Panc1 (cell line): ENCODE results near the gene YIPF5. TPM values are rescaled to one million over a fixed set of nuclear protein-coding genes. Genes with fewer than 3 reads are reported as not detected.

Experiments
- ATAC-seq: fragments of 200-7000 bp; cut with Tn5 transposase; 2 replicates; pipeline ENCODE4 v1.9.1; 2020; ENCODE audit warnings: mild to moderate bottlenecking, moderate library complexity
- BruUV-seq: library from RNA; stranded (reverse); fragments of 400-500 nt; replicated peaks from 2 replicates; lab custom pipeline; 2021; lab: Mats Ljungman, UMichigan
- CTCF ChIA-PET: fragments of 300-600 bp; sonication (Branson Sonifier 250); formaldehyde crosslinking; loops from one replicate; lab custom pipeline; 2022; ENCODE audit warnings: antibody characterized with exemption; lab: Charles Lee
- POLR2A ChIA-PET: fragments of 300-600 bp; sonication (Branson Sonifier 250); formaldehyde crosslinking; loops from one replicate; lab custom pipeline; 2022; ENCODE audit warnings: antibody characterized with exemption; lab: Charles Lee
- DNase-seq: peaks from one replicate; pipeline ENCODE4 v3.0.0-alpha.2; 2010; ENCODE audit warnings: low read depth, low spot score
- H3K27ac ChIP-seq: 2 replicates; pipeline ENCODE4 v1.5.1; 2011; ENCODE audit warnings: mild to moderate bottlenecking, low read length, inconsistent platforms
- H3K27me3 ChIP-seq: fragments of 200-500 bp; sonication (Bioruptor generic); 2 replicates; pipeline ENCODE4 v1.6.0; 2014; ENCODE audit warnings: low read length, inconsistent platforms; ENCODE audit not compliant: control insufficient read depth, insufficient read depth
- H3K36me3 ChIP-seq: fragments of 200-500 bp; sonication (Bioruptor generic); 2 replicates; pipeline ENCODE4 v1.5.1; 2014; ENCODE audit warnings: inconsistent platforms, mild to moderate bottlenecking, low read length, moderate library complexity; ENCODE audit not compliant: control insufficient read depth, insufficient read depth
- H3K4me1 ChIP-seq: 2 replicates; pipeline ENCODE4 v1.5.1; 2011; ENCODE audit warnings: inconsistent platforms, mild to moderate bottlenecking, low read length, moderate library complexity; ENCODE audit not compliant: control insufficient read depth, insufficient read depth
- H3K4me3 ChIP-seq, 2 experiments: 2 replicates each; pipeline ENCODE4 v1.5.1; 2011 to 2012; ENCODE audit warnings: low read depth in 2 of 2, low read length in 2 of 2, mild to moderate bottlenecking in 2 of 2, inconsistent platforms in 1 of 2, moderate library complexity in 1 of 2
- H3K9me3 ChIP-seq: fragments of 200-500 bp; sonication (Bioruptor generic); 2 replicates; pipeline ENCODE4 v1.5.1; 2014; ENCODE audit warnings: low read depth, mild to moderate bottlenecking, inconsistent platforms, low read length, moderate library complexity; ENCODE audit not compliant: control insufficient read depth, insufficient read depth
- POLR2AphosphoS5 ChIP-seq: IDR thresholded peaks from 2 replicates; pipeline ENCODE4 v1.6.1; 2012; ENCODE audit warnings: mild to moderate bottlenecking, low read depth, low read length, moderate library complexity
- SIN3A ChIP-seq: IDR thresholded peaks from 2 replicates; pipeline ENCODE4 v1.6.1; 2012; ENCODE audit warnings: low read depth, mild to moderate bottlenecking, low read length, moderate library complexity, borderline replicate concordance; ENCODE audit not compliant: insufficient read depth
- TCF7L2 ChIP-seq: IDR thresholded peaks from 2 replicates; pipeline ENCODE4 v1.6.1; 2011; ENCODE audit warnings: mild to moderate bottlenecking, low read depth, low read length, inconsistent platforms
- in situ Hi-C: cut with HindIII; loops from 2 replicates; pipeline ENCODE4 v1.10.0; 2016; ENCODE audit warnings: low sequenced_read_pairs, low pct_unique_long_range_greater_than_20kb
- intact Hi-C: fragments of 100-400 bp; cut with micrococcal nuclease; formaldehyde crosslinking; loops from one replicate; pipeline ENCODE4 v1.10.0; 2022; ENCODE audit not compliant: unreplicated experiment
- total RNA-seq: library from RNA; stranded (reverse); gene quantifications from one replicate; pipeline ENCODE4 v1.2.1, GENCODE V29; 2021; ENCODE audit not compliant: unreplicated experiment
- TF ChIP-seq, protein P1 (sequence below): fragments of 450-650 bp; IDR thresholded peaks from 2 replicates; pipeline ENCODE4 v1.5.1; 2017; ENCODE audit warnings: mild to moderate bottlenecking
- TF ChIP-seq, protein P2 (sequence below), 2 experiments: IDR thresholded peaks; 2 replicates each; pipeline ENCODE4 v1.6.1; 2011 to 2012; ENCODE audit warnings: low read depth in 2 of 2, control low read depth in 1 of 2, low read length in 1 of 2, mild to moderate bottlenecking in 1 of 2, moderate library complexity in 1 of 2; ENCODE audit not compliant: insufficient read depth in 1 of 2

Gene YIPF5
- total RNA-seq, 1 experiment from 2014 or later: 43.4 TPM

DNA sequence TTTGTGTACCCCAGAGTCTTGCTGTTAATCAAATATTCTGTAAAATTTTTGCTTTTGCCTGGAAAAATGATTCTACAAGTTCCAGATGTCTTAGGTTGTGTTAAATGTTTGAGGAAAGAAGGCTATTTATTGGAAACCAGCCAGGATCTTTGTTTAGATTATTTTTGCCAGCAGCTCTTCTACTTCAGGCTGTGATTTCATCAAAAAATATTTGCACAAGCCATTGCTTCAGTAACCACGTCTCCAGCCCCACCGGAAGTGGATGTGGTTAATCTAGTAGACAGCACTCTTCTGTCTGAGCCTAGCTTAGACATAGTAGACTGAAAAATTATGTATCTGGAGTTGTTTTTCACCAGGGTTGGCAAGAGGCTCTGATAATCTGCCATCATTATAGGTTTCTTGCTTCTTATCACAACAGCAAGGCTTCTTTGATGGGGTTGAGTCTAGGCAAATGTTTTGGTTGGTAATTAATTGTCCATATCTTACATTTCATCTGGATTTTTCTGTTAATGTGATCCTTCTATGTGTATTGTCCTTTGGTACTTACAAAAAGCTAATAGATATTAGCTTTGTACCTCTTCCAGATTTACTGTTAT lies 17.3 kb upstream of the YIPF5 start:
- ChIA-PET CTCF (no interaction called here), POLR2A (no interaction called here)
- TF ChIP-seq, protein P1, sequence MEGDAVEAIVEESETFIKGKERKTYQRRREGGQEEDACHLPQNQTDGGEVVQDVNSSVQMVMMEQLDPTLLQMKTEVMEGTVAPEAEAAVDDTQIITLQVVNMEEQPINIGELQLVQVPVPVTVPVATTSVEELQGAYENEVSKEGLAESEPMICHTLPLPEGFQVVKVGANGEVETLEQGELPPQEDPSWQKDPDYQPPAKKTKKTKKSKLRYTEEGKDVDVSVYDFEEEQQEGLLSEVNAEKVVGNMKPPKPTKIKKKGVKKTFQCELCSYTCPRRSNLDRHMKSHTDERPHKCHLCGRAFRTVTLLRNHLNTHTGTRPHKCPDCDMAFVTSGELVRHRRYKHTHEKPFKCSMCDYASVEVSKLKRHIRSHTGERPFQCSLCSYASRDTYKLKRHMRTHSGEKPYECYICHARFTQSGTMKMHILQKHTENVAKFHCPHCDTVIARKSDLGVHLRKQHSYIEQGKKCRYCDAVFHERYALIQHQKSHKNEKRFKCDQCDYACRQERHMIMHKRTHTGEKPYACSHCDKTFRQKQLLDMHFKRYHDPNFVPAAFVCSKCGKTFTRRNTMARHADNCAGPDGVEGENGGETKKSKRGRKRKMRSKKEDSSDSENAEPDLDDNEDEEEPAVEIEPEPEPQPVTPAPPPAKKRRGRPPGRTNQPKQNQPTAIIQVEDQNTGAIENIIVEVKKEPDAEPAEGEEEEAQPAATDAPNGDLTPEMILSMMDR: no peak
- no peak for TF ChIP-seq SIN3A
- no peak for TF ChIP-seq TCF7L2
- TF ChIP-seq POLR2AphosphoS5: no peak
- TF ChIP-seq, protein P2, sequence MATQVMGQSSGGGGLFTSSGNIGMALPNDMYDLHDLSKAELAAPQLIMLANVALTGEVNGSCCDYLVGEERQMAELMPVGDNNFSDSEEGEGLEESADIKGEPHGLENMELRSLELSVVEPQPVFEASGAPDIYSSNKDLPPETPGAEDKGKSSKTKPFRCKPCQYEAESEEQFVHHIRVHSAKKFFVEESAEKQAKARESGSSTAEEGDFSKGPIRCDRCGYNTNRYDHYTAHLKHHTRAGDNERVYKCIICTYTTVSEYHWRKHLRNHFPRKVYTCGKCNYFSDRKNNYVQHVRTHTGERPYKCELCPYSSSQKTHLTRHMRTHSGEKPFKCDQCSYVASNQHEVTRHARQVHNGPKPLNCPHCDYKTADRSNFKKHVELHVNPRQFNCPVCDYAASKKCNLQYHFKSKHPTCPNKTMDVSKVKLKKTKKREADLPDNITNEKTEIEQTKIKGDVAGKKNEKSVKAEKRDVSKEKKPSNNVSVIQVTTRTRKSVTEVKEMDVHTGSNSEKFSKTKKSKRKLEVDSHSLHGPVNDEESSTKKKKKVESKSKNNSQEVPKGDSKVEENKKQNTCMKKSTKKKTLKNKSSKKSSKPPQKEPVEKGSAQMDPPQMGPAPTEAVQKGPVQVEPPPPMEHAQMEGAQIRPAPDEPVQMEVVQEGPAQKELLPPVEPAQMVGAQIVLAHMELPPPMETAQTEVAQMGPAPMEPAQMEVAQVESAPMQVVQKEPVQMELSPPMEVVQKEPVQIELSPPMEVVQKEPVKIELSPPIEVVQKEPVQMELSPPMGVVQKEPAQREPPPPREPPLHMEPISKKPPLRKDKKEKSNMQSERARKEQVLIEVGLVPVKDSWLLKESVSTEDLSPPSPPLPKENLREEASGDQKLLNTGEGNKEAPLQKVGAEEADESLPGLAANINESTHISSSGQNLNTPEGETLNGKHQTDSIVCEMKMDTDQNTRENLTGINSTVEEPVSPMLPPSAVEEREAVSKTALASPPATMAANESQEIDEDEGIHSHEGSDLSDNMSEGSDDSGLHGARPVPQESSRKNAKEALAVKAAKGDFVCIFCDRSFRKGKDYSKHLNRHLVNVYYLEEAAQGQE (IDR thresholded peaks at IDR 0.05; ENCODE audit: insufficient read depth in 1 of 2, low read depth in 2 of 2, low read length in 1 of 2): no peak
- H3K36me3 ChIP-seq: no peaks in the 10 kb centered on the region
- intact Hi-C loops (no loop called here), in situ Hi-C loops (no loop called here)
- H3K27me3 ChIP-seq: peaks cover 14% of the 10 kb centered on the region; the same call in 1 of the 2 replicates
- no peak overlapping the region for H3K4me3 ChIP-seq
- H3K27ac ChIP-seq: no peak overlapping the region
- BruUV-seq: no TSS peak
- H3K4me1 ChIP-seq: no peaks in the 10 kb centered on the region
- DNase-seq: no peak
- no peaks in the 10 kb centered on the region for H3K9me3 ChIP-seq
- ATAC-seq: no peak

DNA sequence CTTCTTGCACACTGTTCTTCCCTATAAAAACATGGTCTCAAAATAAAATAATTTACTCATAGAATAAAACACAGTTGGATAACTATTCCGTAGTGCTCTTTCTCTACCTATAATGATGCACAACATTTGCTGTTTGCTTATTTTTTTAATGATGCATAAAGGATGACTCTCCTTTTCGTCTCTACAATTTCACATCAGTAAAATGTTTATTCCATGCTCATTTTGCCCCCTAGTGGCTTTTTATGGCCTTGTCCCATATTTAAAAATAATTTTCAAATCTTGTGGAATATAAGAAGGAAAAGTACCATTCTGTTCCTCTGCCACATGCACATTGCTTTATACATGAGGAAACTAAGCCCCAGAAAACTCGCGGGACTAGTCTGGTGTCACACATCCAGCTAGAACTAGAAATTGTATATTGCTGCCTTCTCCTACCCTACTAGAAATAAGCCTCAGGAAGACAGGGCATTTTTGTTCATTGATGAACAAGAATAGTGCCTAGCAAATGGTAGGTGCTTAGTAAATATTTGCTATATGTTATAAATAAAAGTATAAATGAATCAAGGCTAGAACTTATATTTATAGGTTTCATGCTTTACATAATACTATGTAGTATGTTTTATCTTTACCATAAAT lies 12.9 kb upstream of the YIPF5 start:
- ChIA-PET CTCF (no interaction called here), POLR2A (no interaction called here)
- H3K27me3 ChIP-seq: no peaks in the 10 kb centered on the region
- intact Hi-C loops: no loop called here
- DNase-seq (no peak), ATAC-seq (peak; percentile 62; the same call in 1 of the 2 replicates)
- in situ Hi-C loops: no loop called here
- H3K9me3 ChIP-seq: no peaks in the 10 kb centered on the region
- no TSS peak for BruUV-seq
- TF ChIP-seq SIN3A (no peak), POLR2AphosphoS5 (no peak), TCF7L2 (no peak)
- TF ChIP-seq, protein P2 (IDR thresholded peaks at IDR 0.05; ENCODE audit: insufficient read depth in 1 of 2, low read depth in 2 of 2, low read length in 1 of 2): no peak
- TF ChIP-seq, protein P1: peak; percentile 72; the same call in 1 of the 2 replicates
- no peak overlapping the region for H3K27ac ChIP-seq
- no peaks in the 10 kb centered on the region for H3K36me3 ChIP-seq
- no peak overlapping the region for H3K4me3 ChIP-seq
- H3K4me1 ChIP-seq: no peaks in the 10 kb centered on the region
